Measurements from ENCODE around the gene MARK3. TPM values are rescaled to one million over a fixed set of nuclear protein-coding genes. Genes with fewer than 3 reads are reported as not detected.

The MARK3 gene
- total and polyA plus RNA-seq, 2 of the 13 experiments (the other 11 are each of a cell fraction or from before 2014, with no cell fraction given) = 47.7 to 56.6 TPM

DNA sequence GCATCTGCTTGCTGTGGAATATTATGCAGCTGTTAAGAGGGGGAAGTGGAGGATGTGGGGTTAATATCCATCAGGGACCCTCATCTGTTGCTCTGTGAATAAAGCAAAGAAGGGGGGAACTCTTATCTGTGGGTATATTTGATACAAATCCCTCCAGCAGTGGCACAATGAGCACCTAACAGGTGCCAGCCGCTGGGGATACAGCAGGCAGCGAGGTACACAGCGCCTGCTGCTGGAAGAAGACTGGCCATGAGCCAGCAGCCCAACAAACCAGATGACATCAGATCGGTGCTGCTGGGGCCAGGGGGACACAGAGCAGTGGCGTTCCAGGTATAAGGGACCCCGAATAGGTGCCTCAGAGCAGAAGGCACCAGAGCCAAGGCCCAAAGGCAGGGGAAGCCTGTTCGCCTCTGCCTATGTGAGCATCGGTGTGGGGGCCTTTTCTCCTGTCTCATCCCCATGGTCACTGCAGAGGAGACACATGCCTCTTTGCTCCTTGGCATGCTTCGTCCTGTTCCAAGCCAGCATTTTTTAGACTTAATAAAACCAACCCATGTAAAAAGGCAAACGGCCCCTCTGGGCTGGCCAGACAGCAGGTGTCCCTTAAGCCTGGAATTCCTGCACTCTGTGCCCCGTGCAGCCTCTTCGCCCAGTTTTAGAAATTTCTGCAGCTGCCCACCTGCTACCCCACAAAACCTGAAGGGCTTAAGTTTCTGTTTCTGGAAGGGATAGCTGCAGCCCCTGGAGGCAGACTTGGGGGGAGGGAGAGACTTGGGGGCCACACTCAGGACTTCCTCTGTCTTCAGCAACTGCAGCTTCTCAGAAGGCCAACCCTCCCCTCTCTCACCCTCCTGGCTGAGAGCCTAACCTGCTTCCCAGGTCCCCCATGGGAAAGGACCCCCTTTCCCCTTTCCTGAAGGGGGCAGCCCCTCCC lies 139.1 kb downstream of the MARK3 start (continued):
- TF ChIP-seq TCF12 (IDR thresholded peaks at IDR 0.05) = no peak
- TF ChIP-seq TCF12 (CRISPR knock-in tag; IDR thresholded peaks at IDR 0.05) = no peak
- TF ChIP-seq, protein P1, sequence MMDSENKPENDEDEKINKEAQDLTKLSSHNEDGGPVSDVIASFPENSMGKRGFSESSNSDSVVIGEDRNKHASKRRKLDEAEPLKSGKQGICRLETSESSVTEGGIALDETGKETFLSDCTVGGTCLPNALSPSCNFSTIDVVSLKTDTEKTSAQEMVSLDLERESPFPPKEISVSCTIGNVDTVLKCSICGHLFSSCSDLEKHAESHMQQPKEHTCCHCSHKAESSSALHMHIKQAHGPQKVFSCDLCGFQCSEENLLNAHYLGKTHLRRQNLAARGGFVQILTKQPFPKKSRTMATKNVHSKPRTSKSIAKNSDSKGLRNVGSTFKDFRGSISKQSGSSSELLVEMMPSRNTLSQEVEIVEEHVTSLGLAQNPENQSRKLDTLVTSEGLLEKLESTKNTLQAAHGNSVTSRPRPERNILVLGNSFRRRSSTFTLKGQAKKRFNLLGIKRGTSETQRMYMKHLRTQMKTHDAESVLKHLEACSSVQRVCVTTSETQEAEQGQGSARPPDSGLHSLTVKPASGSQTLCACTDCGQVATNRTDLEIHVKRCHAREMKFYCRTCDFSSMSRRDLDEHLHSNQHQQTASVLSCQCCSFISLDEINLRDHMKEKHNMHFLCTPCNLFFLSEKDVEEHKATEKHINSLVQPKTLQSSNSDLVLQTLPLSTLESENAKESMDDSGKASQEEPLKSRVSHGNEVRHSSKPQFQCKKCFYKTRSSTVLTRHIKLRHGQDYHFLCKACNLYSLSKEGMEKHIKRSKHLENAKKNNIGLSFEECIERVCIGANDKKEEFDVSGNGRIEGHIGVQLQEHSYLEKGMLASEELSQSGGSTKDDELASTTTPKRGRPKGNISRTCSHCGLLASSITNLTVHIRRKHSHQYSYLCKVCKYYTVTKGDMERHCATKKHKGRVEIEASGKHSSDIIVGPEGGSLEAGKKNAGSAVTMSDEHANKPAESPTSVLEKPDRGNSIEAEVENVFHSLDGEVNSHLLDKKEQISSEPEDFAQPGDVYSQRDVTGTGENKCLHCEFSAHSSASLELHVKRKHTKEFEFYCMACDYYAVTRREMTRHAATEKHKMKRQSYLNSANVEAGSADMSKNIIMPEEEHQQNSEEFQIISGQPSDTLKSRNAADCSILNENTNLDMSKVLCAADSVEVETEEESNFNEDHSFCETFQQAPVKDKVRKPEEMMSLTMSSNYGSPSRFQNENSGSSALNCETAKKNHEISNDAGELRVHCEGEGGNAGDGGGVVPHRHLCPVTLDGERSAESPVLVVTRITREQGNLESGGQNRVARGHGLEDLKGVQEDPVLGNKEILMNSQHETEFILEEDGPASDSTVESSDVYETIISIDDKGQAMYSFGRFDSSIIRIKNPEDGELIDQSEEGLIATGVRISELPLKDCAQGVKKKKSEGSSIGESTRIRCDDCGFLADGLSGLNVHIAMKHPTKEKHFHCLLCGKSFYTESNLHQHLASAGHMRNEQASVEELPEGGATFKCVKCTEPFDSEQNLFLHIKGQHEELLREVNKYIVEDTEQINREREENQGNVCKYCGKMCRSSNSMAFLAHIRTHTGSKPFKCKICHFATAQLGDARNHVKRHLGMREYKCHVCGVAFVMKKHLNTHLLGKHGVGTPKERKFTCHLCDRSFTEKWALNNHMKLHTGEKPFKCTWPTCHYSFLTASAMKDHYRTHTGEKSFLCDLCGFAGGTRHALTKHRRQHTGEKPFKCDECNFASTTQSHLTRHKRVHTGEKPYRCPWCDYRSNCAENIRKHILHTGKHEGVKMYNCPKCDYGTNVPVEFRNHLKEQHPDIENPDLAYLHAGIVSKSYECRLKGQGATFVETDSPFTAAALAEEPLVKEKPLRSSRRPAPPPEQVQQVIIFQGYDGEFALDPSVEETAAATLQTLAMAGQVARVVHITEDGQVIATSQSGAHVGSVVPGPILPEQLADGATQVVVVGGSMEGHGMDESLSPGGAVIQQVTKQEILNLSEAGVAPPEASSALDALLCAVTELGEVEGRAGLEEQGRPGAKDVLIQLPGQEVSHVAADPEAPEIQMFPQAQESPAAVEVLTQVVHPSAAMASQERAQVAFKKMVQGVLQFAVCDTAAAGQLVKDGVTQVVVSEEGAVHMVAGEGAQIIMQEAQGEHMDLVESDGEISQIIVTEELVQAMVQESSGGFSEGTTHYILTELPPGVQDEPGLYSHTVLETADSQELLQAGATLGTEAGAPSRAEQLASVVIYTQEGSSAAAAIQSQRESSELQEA (CRISPR knock-in tag; IDR thresholded peaks at IDR 0.05; ENCODE audit: not compliant biosample characterization) = no peak
- 0 out of 2 replicates have a peak, but pooled peaks have one; percentile 25 for TF ChIP-seq ADNP (CRISPR knock-in tag; IDR thresholded peaks at IDR 0.05)
- 0 out of 2 replicates have a peak, but pooled peaks have one; percentile 39 for TF ChIP-seq ZNF256 (CRISPR knock-in tag; conservative IDR thresholded peaks at IDR 0.05)
- TF ChIP-seq BRCA1 (CRISPR knock-in tag; IDR thresholded peaks at IDR 0.05) = no peak
- TF ChIP-seq ZNF766 (CRISPR knock-in tag; IDR thresholded peaks at IDR 0.05; ENCODE audit: borderline replicate concordance) = 0 out of 2 replicates have a peak, but pooled peaks have one; percentile 33
- TF ChIP-seq XRCC5 (optimal IDR thresholded peaks at IDR 0.05; ENCODE audit: low read length) = no peak
- TF ChIP-seq ZNF816 (CRISPR knock-in tag; IDR thresholded peaks at IDR 0.05; ENCODE audit: borderline replicate concordance) = no peak
- TF ChIP-seq ZFP36 (IDR thresholded peaks at IDR 0.05; ENCODE audit: borderline replicate concordance, low read depth, low read length, partially characterized antibody) = no peak
- 0 out of 2 replicates have a peak, but pooled peaks have one; percentile 11 for TF ChIP-seq KMT2B (CRISPR knock-in tag; IDR thresholded peaks at IDR 0.05)
- 0 out of 2 replicates have a peak, but pooled peaks have one; percentile 26 for TF ChIP-seq BRD4 (CRISPR knock-in tag; IDR thresholded peaks at IDR 0.05)
- TF ChIP-seq ZNF292 (CRISPR knock-in tag; IDR thresholded peaks at IDR 0.05; ENCODE audit: borderline replicate concordance, low read depth) = no peak
- TF ChIP-seq ZNF160 (CRISPR knock-in tag; IDR thresholded peaks at IDR 0.05) = no peak
- TF ChIP-seq TAF15 (IDR thresholded peaks at IDR 0.05; ENCODE audit: low read depth, low read length, poor library complexity, severe bottlenecking) = no peak
- TF ChIP-seq, protein P2, sequence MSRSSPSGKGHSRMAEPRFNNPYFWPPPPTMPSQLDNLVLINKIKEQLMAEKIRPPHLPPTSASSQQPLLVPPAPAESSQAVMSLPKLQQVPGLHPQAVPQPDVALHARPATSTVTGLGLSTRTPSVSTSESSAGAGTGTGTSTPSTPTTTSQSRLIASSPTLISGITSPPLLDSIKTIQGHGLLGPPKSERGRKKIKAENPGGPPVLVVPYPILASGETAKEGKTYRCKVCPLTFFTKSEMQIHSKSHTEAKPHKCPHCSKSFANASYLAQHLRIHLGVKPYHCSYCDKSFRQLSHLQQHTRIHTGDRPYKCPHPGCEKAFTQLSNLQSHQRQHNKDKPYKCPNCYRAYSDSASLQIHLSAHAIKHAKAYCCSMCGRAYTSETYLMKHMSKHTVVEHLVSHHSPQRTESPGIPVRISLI (CRISPR knock-in tag; IDR thresholded peaks at IDR 0.05; ENCODE audit: borderline replicate concordance) = no peak
- TF ChIP-seq ZNF30 (CRISPR knock-in tag; IDR thresholded peaks at IDR 0.05) = no peak
